Transverse colon (tissue), 3 donors: Measurements from ENCODE around the gene CA12.

Experiments
- POLR2A ChIP-seq: fragments of 450-650 bp; IDR thresholded peaks from one replicate; pipeline ENCODE4 v1.6.1; 2016; ENCODE audit warnings: antibody characterized with exemption, mild to moderate bottlenecking, moderate library complexity
- TF ChIP-seq, protein P1 (sequence below), 5 experiments: fragments of 200-600 bp in 3 of 5; fragments of 450-650 bp in 2 of 5; sonication (generic) in 3 of 5; IDR thresholded peaks; 1 replicate in 2 of 5; 2 replicates in 3 of 5; pipeline ENCODE4 v1.5.1; 2016 to 2017; ENCODE audit warnings: antibody characterized with exemption in 5 of 5, inconsistent platforms in 3 of 5, mild to moderate bottlenecking in 2 of 5, moderate library complexity in 1 of 5

DNA sequence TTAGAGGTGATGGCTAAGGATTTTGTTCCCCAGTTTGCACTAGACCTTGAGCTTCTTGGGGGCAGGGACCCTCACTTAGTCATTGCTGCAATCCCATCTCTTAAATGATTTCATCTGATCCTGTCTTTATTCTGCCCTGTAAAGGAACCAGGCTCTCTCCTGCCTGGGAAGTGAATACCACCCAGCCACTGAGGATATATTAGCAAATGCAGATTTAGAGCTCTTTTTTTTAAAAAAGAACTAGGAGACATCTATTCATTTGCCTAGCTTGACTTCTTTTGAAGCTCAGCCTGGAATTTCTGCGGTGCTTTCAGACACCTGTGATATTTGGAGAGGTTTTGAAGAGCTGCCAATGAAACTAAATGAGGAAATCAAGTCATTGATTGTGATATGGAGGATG is 41.8 kb downstream of the CA12 start:
- TF ChIP-seq, protein P1, sequence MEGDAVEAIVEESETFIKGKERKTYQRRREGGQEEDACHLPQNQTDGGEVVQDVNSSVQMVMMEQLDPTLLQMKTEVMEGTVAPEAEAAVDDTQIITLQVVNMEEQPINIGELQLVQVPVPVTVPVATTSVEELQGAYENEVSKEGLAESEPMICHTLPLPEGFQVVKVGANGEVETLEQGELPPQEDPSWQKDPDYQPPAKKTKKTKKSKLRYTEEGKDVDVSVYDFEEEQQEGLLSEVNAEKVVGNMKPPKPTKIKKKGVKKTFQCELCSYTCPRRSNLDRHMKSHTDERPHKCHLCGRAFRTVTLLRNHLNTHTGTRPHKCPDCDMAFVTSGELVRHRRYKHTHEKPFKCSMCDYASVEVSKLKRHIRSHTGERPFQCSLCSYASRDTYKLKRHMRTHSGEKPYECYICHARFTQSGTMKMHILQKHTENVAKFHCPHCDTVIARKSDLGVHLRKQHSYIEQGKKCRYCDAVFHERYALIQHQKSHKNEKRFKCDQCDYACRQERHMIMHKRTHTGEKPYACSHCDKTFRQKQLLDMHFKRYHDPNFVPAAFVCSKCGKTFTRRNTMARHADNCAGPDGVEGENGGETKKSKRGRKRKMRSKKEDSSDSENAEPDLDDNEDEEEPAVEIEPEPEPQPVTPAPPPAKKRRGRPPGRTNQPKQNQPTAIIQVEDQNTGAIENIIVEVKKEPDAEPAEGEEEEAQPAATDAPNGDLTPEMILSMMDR (IDR thresholded peaks at IDR 0.05), result no peak
- no peak for TF ChIP-seq POLR2A
